ENCODE results near the gene FGGY.

- TF ChIP-seq, protein P1, sequence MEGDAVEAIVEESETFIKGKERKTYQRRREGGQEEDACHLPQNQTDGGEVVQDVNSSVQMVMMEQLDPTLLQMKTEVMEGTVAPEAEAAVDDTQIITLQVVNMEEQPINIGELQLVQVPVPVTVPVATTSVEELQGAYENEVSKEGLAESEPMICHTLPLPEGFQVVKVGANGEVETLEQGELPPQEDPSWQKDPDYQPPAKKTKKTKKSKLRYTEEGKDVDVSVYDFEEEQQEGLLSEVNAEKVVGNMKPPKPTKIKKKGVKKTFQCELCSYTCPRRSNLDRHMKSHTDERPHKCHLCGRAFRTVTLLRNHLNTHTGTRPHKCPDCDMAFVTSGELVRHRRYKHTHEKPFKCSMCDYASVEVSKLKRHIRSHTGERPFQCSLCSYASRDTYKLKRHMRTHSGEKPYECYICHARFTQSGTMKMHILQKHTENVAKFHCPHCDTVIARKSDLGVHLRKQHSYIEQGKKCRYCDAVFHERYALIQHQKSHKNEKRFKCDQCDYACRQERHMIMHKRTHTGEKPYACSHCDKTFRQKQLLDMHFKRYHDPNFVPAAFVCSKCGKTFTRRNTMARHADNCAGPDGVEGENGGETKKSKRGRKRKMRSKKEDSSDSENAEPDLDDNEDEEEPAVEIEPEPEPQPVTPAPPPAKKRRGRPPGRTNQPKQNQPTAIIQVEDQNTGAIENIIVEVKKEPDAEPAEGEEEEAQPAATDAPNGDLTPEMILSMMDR (IDR thresholded peaks at IDR 0.05; ENCODE audit: extremely low read depth in 1 of 2, insufficient read depth in 1 of 2, low read depth in 1 of 2, low read length in 2 of 2), result no peak
- TF ChIP-seq MYC (IDR thresholded peaks at IDR 0.05; ENCODE audit: low read depth, low read length), result no peak
Observed at GRCh38 chr1:59720326-59721115, 423.6 kb downstream of the FGGY start.

Measured in endothelial cell of umbilical vein (primary cell).